ENCODE results near the gene ACBD5. TPM values are rescaled to one million over a fixed set of nuclear protein-coding genes. Genes with fewer than 3 reads are reported as not detected.
"Not testable (repeated sequence)": the region's sequence is repeated elsewhere in the genome, so short reads cannot be mapped to it uniquely, and the experiment has no call there.

Gene ACBD5, protein sequence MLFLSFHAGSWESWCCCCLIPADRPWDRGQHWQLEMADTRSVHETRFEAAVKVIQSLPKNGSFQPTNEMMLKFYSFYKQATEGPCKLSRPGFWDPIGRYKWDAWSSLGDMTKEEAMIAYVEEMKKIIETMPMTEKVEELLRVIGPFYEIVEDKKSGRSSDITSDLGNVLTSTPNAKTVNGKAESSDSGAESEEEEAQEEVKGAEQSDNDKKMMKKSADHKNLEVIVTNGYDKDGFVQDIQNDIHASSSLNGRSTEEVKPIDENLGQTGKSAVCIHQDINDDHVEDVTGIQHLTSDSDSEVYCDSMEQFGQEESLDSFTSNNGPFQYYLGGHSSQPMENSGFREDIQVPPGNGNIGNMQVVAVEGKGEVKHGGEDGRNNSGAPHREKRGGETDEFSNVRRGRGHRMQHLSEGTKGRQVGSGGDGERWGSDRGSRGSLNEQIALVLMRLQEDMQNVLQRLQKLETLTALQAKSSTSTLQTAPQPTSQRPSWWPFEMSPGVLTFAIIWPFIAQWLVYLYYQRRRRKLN
- 43.1 TPM for total RNA-seq

DNA sequence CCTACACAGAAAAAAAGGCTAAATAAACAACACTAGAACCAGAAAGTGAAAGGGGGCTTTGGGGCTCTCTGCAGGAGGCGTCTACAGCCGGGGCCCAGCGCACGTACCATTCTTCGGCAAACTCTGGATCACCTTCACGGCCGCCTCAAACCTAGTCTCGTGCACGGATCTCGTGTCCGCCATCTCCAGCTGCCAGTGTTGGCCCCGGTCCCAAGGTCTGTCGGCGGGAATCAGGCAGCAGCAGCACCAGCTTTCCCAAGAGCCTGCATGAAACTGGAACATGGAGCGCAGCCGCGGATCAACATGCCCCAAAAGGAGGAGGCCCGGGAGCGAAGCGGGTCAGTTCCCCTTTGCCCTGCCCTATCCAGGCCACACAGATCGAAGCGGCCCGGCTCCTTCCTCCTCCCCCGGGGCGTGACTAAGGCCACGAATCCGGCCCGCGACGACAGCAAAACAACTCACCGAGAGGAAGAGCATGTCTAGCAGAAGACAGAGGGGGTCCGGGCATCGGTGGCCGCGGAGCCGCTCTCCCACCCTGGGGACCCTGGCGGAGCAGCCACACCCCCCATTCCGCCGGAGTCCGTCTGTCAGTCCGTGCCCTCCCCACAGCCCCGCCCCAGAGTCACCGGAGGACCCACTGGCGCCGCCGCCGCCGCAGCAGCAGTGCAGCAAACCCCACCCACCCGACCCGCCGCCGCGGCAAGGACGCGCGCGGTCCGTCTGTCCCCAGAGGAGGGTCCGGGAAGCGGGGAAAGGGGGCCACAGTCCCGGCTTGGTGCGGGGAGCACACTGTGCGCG lies at the start of gene ACBD5:
ACBD5 (minus strand) TSS at position 586 of the 798 bp plus-strand sequence; CDS start at position 477, 109 bp downstream.
- ATAC-seq (peak; percentile 75), DNase-seq (ENCODE audit: low spot score) (peak; percentile 97)

DNA sequence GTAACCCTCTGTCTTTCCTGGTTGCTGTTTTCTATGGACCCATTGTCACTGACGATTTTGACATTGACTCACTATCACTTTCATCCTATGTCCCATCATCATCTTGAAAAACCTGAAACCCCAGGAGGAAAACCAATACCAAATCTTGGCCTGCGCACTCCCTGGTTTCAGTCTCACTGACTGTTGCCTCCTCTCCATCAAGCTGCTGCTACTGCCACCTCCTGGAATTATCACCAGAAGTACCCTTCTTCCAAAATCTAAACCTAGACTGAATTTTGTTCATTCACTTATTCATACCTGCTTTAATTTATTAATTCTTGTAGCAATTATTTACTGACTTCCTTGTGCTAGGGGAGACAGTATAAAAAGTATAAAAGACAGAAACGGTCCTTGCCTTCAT lies 44.5 kb upstream of the ACBD5 start:
- DNase-seq (ENCODE audit: low spot score) = no peak
- peak; percentile 97 for ATAC-seq

- DNase-seq (ENCODE audit: low spot score) = no peak
- no peak for ATAC-seq
These were observed 36.0 kb upstream of the ACBD5 start for GRCh38 chr10:27276581-27276980.

- ATAC-seq = peak; percentile 52
- DNase-seq (ENCODE audit: low spot score) = not testable (repeated sequence)
These were observed 25.4 kb upstream of the ACBD5 start for GRCh38 chr10:27266025-27266424.

GRCh38 chr10:27262788-27263187 lies 22.2 kb upstream of the ACBD5 start:
- not testable (repeated sequence) for ATAC-seq; DNase-seq (ENCODE audit: low spot score)

- DNase-seq (ENCODE audit: low spot score) (no peak), ATAC-seq (peak; percentile 80)
These were observed 18.5 kb upstream of the ACBD5 start for GRCh38 chr10:27258838-27259812.

- DNase-seq (ENCODE audit: low spot score) = no peak
- no peak for ATAC-seq
These were observed 17.9 kb upstream of the ACBD5 start for GRCh38 chr10:27258492-27258837.

DNA sequence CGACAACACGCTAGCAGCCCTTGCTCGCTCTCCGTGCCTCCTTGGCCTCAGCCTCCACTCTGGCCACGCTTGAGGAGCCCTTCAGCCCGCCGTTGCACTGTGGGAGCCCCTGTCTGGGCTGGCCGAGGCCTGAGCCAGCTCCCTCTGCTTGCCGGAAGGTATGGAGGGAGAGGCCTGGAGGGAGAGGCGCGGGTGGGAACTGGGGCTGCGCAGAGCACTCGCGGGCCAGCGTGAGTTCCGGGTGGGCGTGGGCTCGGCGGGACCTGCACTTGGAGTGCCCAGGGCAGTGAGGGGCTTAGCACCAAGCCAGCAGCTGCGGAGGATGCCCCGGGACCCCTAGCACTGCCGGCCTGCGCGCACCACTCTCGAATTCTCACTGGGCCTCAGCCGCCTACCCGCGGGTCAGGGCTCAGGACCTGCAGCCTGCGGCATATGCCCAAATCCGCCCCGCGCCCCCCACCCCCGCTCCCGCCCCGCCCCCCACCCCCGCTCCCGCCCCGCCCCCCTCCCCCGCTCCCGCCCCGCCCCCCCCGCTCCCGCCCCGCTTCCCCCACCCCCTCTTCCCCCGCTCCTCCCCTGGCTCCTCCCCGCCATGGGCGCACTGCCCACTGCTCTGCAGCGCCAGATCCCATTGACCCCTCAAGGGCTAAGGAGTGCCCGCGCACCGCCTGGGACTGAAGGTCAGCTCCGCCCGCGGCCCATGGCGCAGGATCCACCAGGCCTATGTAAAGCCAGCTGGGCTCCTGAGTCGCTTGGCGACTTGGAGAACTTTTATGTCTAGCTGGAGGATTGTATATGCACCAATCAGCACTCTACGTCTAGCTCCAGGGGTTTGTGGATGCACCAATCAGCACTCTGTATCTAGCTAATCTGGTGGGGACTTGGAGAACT lies 15.9 kb upstream of the ACBD5 start:
- no peak for DNase-seq (ENCODE audit: low spot score)
- ATAC-seq = no peak

- no peak for DNase-seq (ENCODE audit: low spot score)
- ATAC-seq = no peak
These were observed 13.0 kb upstream of the ACBD5 start for GRCh38 chr10:27253576-27253975.

- peak; percentile 100 for ATAC-seq
- peak; percentile 79 for DNase-seq (ENCODE audit: low spot score)
These were observed 11.8 kb upstream of the ACBD5 start for GRCh38 chr10:27252267-27253000.

- ATAC-seq (no peak), DNase-seq (ENCODE audit: low spot score) (no peak)
These were observed 11.0 kb upstream of the ACBD5 start for GRCh38 chr10:27251554-27251953.

DNA sequence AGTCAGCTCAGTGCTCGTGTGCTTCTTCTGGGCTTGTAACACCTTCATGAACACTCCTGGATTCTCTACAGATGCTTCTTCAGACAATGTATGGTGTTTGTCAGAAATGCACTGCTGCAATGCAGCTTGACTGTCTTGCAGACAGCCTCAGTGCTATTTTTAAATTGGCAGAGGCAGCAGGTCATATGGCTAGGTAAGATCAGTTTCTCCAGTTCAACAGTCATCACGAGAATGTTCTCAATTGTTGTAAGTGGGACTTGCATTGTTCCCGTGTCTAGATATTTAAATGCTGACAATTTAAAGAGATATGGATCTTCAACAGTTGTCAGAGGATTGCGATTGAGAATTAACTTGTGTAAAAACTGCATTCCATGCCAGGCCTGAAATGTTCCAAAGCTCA lies 7.6 kb upstream of the ACBD5 start:
- ATAC-seq (no peak), DNase-seq (ENCODE audit: low spot score) (no peak)

DNA sequence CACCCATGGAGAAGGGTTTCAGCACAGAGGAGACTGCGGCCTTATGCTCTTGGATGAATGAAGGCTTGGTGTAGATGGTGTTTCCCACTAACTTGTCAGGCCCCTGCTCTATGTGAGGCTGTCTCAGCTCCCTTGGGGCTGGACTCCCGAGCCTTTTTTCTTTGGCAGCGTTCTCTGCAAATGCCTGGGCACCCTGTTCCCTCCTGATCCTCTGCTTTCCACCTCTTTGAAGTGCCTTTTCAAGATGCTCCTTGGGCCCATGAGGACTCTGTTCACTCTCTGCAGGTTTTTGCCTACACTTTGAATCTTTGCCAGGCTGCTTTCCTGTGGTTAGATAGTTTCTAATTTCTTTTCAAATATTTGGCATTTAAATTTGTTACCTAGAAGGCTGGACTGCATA lies 6.8 kb upstream of the ACBD5 start:
- ATAC-seq = no peak
- no peak for DNase-seq (ENCODE audit: low spot score)

DNA sequence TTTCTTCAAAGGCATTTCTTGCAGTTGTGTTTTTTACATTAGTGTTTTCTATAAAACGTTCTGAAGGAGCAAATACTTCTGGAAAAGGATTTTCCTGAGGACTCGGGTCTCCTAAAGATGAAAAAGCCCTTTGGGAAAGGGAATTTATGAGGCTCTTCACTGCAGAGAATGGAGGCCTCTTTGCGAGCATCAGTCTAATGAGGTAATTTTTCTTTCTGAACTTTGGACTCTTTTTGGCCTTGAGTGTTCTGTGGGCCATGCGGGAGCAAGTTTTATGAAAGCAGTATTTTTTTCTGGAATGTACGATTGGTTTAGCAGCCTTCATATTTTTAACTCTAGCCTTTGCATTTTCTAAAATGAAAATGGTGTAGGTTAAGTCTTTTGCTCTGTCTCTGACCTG lies 6.4 kb upstream of the ACBD5 start:
- DNase-seq (ENCODE audit: low spot score) (no peak), ATAC-seq (no peak)

- no peak for ATAC-seq
These were observed 5.2 kb upstream of the ACBD5 start for GRCh38 chr10:27245836-27246235.

DNA sequence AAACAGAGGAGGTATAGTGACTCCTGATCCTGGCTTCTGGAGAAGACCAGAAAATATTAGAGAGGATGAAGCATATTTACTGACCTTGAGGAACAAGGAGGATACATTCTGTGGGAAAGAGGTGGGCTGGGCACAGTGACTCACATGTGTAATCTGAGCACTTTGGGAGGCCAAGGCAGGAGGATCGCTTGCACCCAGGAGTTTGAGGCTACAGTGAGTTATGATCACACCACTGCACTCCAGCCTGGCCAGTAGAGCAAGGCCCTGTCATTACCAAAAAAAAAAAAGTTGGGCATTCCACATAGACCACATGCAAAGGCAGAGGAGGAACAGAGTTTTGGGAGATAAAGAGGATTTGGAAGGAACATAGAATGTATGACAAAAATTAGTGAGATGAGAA lies 4.4 kb upstream of the ACBD5 start:
- DNase-seq (ENCODE audit: low spot score) (no peak), ATAC-seq (no peak)

More at GRCh38 chr10:27245836-27246235, 5.2 kb upstream of the ACBD5 start:
- no peak for DNase-seq (ENCODE audit: low spot score)

DNA sequence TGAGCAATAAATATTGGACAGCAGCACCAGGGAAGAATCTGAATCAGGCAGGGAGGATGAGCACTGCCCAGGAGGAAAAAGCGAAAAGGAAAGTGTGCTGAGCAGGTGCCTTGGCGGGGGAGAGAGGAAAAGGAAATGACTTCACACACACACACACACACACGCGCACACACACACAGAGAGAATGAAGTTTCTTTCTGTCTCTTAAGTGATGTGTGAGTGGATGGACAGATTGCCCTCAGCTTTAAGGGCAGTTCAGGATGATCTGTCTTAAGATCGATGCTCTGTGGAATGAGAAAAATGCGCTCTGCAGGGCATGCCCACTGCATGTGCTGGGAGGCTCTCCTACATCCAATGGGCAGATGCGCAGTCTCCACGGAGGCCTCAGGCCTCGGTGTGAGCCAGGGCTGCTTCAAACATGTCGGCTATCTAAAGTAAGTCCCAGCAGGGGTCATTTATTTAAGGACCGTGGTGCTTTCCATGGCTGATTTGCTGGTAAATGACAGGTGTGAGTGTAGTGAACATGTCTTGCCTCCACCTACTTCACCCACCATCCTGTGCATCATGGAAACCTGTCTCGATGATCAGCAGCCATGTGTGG lies 2.5 kb upstream of the ACBD5 start:
- DNase-seq (ENCODE audit: low spot score) = peak; percentile 69
- peak; percentile 56 for ATAC-seq

GRCh38 chr10:27242473-27242950 lies 1.9 kb upstream of the ACBD5 start:
- no peak for ATAC-seq
- DNase-seq (ENCODE audit: low spot score) = no peak
